Brain microvascular endothelial cell (primary cell): ENCODE data around the gene FBXL15.

Experiments
- DNase-seq: peaks from one replicate; pipeline ENCODE4 v3.0.0-alpha.2; 2020
- H3K27ac ChIP-seq: fragments of 250-450 bp; sonication (Bioruptor Pico); 2 replicates; pipeline ENCODE4 v1.5.1; 2020; ENCODE audit warnings: mild to moderate bottlenecking, moderate library complexity
- H3K27me3 ChIP-seq: fragments of 250-450 bp; sonication (Bioruptor Pico); replicated peaks from 2 replicates; pipeline ENCODE4 v1.5.1; 2020; ENCODE audit warnings: mild to moderate bottlenecking
- H3K36me3 ChIP-seq: fragments of 250-450 bp; sonication (Bioruptor Pico); replicated peaks from 2 replicates; pipeline ENCODE4 v1.5.1; 2020; ENCODE audit warnings: mild to moderate bottlenecking
- H3K4me3 ChIP-seq: 2 replicates; pipeline ENCODE4 v1.5.1; 2011; ENCODE audit warnings: low read depth, mild to moderate bottlenecking, control low read depth, low read length, moderate library complexity
- in situ Hi-C: cut with HindIII; loops from 2 replicates; pipeline ENCODE4 v1.10.0; 2017; ENCODE audit warnings: low sequenced_read_pairs, low pct_ligation_motif_present
- TF ChIP-seq, protein P1 (sequence below): IDR thresholded peaks from 2 replicates; pipeline ENCODE4 v1.5.1; 2011; ENCODE audit warnings: low read depth, mild to moderate bottlenecking, moderate library complexity, low read length, control low read depth, inconsistent platforms; ENCODE audit errors: missing control alignments

FBXL15 gene

DNA sequence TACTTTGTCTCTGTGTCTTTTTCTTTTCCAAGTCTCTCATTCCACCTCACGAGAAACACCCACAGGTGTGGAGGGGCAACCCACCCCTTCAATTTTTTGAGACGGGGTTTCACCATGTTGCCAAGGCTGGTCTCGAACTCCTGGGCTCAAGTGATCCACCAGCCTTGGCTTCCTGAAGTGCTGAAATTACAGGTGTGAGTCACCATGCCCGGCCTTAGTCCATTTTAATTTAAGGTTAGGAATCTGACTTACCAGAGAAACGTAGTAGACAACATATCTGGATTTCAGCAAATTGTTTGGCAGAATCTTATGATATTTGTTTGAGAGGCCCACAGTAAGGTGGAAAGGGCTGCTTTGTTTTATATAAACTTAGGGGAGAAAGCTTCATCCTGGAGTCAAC lies 28.3 kb upstream of the FBXL15 start:
- TF ChIP-seq, protein P1, sequence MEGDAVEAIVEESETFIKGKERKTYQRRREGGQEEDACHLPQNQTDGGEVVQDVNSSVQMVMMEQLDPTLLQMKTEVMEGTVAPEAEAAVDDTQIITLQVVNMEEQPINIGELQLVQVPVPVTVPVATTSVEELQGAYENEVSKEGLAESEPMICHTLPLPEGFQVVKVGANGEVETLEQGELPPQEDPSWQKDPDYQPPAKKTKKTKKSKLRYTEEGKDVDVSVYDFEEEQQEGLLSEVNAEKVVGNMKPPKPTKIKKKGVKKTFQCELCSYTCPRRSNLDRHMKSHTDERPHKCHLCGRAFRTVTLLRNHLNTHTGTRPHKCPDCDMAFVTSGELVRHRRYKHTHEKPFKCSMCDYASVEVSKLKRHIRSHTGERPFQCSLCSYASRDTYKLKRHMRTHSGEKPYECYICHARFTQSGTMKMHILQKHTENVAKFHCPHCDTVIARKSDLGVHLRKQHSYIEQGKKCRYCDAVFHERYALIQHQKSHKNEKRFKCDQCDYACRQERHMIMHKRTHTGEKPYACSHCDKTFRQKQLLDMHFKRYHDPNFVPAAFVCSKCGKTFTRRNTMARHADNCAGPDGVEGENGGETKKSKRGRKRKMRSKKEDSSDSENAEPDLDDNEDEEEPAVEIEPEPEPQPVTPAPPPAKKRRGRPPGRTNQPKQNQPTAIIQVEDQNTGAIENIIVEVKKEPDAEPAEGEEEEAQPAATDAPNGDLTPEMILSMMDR, result no peak
- Histone ChIP-seq H3K27me3 (no peaks in the 10 kb centered on the region), H3K36me3 (no peaks in the 10 kb centered on the region), H3K27ac (no peak overlapping the region), H3K4me3 (no peak overlapping the region)
- in situ Hi-C loops, result no loop called here
- no peak for DNase-seq

DNA sequence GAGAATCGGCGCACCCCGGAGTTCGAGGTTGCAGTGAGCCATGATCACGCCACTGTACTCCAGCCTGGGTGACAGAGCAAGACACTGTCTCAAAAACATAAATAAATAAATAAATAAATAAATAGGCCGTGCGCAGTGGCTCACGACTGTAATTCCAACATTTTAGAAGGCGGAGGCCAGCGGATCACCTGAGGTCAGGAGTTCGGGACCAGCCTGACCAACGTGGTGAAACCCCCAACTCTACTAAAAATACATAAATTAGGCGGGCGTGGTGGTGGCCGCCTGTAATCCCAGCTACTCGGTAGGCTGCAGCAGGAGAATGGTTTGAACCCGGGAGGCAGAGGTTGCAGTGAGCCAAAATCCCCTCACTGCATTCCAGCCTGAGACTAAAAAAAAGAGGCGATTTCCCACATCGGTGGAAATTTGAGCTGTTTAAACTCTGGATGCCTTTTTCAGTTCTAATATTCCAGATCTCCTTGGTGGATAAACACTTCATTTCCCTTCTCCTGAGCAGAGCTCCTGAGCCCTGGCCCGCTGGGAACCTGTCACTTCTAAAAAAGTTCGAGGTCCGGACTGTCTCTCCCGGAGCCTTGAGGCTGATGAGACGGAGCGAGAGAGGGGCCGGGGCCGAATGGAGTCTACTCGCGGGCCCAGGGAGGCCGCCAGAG lies 27.1 kb upstream of the FBXL15 start:
- Histone ChIP-seq H3K27me3 (no peaks in the 10 kb centered on the region), H3K27ac (peak overlapping the region; percentile 96), H3K4me3 (peak overlapping the region; percentile 73), H3K36me3 (peaks cover 6% of the 10 kb centered on the region)
- TF ChIP-seq, protein P1, result peak; percentile 95
- DNase-seq, result peak; percentile 13
- in situ Hi-C loops, result no loop called here

DNA sequence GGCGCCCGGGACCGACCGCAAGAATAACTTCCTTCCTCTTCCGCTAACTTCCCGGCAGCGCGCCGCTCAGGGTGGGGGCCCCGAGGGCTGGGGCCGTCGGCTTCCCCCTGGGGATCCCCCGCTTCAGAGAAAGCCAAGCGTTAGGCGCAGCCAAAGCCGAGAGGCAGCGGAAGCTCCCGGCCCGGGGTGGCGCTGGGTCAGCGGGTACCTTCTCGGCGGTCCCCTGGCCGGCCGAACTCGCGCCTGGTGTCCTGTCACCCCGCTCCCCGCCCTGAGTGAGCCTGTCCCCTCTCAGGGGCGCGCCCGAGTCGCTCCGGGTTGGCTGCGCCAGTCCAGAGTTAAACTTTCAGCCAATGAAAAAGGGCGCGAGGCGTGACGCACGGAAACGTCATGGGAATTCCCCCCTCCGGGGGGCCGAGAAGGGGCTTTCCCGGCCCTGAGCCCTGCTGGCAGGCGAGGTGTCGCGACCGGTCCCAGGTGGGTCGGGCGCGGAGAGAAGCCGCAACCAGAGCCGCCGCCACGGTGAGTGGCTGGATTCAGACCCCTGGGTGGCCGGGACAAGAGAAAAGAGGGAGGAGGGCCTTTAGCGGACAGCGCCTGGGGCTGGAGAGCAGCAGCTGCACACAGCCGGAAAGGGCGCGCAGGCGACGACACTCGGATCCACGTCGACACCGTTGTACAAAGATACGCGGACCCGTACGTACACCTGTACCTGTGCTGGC lies 26.4 kb upstream of the FBXL15 start:
- in situ Hi-C loops, result no loop called here
- H3K27ac ChIP-seq, result peak overlapping the region; percentile 96
- peaks cover 6% of the 10 kb centered on the region for H3K36me3 ChIP-seq
- peak overlapping the region; percentile 73 for H3K4me3 ChIP-seq
- peak; percentile 92 for DNase-seq
- TF ChIP-seq, protein P1, result no peak
- no peaks in the 10 kb centered on the region for H3K27me3 ChIP-seq

DNA sequence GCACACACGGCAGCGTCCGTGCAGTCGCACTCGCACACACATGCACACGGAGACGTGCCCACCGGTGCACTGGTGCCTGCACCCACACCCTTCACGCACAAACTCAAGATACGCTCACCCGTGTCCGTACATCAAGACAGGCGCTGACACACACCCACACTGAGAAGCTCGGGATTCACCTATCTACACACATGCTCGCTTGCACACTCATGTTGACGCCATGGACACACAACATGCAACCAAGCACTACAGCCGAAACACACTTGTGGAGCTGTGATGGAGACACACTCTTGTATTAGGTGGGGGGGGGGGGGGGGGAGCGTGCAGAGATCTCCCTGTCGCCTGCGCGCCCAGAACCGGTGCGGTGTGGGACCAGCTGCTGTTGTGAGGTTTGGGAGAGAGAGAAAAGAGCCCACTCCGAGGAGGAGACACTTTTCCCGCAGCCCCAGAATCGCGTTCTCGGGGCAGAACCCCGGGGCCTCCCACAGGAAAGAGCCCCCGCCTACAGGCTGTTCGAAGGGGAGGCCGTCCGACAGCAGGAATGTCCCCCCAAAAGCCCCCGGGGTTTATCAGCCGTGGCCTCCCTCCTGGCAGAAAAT lies 25.7 kb upstream of the FBXL15 start:
- H3K27me3 ChIP-seq, result no peaks in the 10 kb centered on the region
- peaks cover 6% of the 10 kb centered on the region for H3K36me3 ChIP-seq
- H3K27ac ChIP-seq, result peak overlapping the region; percentile 96
- DNase-seq, result peak; percentile 47
- H3K4me3 ChIP-seq, result peak overlapping the region; percentile 73
- in situ Hi-C loops, result no loop called here
- TF ChIP-seq, protein P1, result no peak

DNA sequence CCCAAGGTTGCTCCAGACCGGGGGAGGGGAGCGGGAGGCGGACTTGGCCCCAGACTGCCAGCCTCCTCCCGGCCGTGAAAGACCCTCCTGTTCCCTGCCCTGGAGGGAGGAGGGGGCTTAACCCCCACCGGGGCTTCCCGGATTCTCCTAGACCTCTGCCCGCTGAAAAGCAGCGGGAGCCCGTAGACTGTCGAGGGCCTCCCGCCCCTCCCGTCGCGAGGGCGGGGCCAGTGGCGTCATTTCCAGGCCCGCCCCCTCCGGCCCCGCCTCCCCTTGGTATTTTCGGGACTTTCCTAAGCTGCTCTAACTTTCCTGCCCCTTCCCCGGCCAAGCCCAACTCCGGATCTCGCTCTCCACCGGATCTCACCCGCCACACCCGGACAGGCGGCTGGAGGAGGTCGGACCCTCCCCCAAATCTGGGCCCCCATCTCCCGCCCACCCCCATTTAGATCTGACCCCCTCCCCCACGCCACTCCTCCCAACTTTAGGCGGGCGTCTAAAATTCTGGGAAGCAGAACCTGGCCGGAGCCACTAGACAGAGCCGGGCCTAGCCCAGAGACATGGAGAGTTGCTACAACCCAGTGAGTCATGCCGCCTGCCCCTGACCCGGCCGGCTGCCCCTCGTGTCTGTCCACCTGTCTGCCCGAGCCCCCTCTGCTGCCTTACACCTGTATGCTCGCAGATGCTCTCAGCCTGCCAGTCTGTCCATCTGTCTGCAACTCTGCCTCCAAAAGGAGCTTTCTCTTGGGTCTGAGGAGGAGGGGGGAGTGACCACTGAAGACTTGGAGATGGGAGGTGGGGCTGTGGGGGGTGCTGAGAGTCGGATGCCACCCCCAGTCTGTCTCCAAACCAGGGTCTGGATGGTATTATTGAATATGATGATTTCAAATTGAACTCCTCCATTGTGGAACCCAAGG lies 25.0 kb upstream of the FBXL15 start, which contains the start of gene NFKB2:
NFKB2 (plus strand) TSS at position 306 of the 917 bp plus-strand sequence; CDS start at position 561, 255 bp downstream.
- TF ChIP-seq, protein P1, result no peak
- H3K36me3 ChIP-seq, result peaks cover 12% of the 10 kb centered on the region
- H3K4me3 ChIP-seq, result peak within 1 kb of the TSS; percentile 73
- peak within 1 kb of the TSS; percentile 96 for H3K27ac ChIP-seq
- in situ Hi-C loops, result no loop called here
- DNase-seq, result peak; percentile 79
- H3K27me3 ChIP-seq, result no peaks in the 10 kb centered on the region
